AG04449 (cell line): Measurements from ENCODE around the gene CTNNA3.

Experiments
- CTCF ChIA-PET: fragments of 350-600 bp; formaldehyde crosslinking; extraction: SDS; loops from one replicate; lab custom pipeline; 2021; ENCODE audit warnings: antibody characterized with exemption; lab: Yijun Ruan, JAX
- POLR2A ChIA-PET: fragments of 400-600, 350-600 bp; formaldehyde crosslinking; extraction: SDS; loops from one replicate; lab custom pipeline; 2020; ENCODE audit warnings: antibody characterized with exemption, inconsistent platforms; lab: Yijun Ruan, JAX
- DNase-seq: peaks from one replicate; pipeline ENCODE4 v3.0.0-alpha.2; 2010; ENCODE audit warnings: low read depth, low spot score
- H3K4me3 ChIP-seq: 2 replicates; pipeline ENCODE4 v1.5.1; 2011; ENCODE audit warnings: low read depth, mild to moderate bottlenecking, control low read depth, low read length
- TF ChIP-seq, protein P1 (sequence below): IDR thresholded peaks from one replicate; pipeline ENCODE4 v1.5.1; 2011; ENCODE audit warnings: mild to moderate bottlenecking, moderate library complexity, low read length, control low read depth, inconsistent platforms; ENCODE audit not compliant: insufficient read depth; ENCODE audit errors: missing control alignments

CTNNA3 gene

DNA sequence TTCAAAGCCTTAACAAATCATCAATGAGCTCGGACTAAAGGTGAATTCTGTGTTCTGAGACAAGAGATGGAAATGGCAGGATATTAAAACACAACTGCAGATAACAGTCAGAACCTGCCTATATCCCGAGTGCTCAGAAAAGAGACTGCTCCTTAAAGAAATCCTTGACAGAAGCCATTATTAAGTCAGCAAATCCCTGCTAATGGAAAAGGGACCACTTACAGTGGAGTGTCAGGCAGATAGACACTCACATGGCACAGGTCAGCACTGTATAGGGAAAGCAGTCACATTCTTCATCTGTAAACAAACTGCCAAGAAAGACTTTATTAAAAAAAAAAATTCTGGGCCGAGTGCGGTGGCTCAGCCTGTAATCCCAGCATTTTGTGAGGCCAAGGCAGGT, 917.6 kb downstream of the CTNNA3 start:
- TF ChIP-seq, protein P1, sequence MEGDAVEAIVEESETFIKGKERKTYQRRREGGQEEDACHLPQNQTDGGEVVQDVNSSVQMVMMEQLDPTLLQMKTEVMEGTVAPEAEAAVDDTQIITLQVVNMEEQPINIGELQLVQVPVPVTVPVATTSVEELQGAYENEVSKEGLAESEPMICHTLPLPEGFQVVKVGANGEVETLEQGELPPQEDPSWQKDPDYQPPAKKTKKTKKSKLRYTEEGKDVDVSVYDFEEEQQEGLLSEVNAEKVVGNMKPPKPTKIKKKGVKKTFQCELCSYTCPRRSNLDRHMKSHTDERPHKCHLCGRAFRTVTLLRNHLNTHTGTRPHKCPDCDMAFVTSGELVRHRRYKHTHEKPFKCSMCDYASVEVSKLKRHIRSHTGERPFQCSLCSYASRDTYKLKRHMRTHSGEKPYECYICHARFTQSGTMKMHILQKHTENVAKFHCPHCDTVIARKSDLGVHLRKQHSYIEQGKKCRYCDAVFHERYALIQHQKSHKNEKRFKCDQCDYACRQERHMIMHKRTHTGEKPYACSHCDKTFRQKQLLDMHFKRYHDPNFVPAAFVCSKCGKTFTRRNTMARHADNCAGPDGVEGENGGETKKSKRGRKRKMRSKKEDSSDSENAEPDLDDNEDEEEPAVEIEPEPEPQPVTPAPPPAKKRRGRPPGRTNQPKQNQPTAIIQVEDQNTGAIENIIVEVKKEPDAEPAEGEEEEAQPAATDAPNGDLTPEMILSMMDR: no peak
- DNase-seq: no peak
- POLR2A ChIA-PET: interaction anchor here (0.6 kb wide), 1 partner anchor 142 kb away, joined by 3 read pairs; no protein-coding TSS in a partner anchor
- CTCF ChIA-PET: no interaction called here
- no peak overlapping the region for H3K4me3 ChIP-seq

DNA sequence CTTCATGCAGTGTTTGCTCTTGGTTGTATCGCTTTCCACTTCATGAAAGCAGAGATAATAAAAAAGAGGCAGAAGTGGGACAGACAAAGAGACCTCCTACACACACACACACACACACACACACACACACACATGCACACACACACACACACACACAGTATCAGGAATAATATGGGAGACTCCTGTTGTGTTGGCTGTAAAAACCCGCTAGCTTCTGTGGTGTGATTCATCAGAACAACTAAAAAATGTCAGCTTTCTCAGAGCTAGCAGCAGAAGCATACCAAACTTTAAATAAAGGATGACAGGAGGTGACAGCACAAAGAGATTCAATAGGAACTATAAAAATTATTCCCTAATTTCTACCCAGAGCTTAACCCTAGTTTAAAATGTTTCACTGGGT, 918.3 kb downstream of the CTNNA3 start:
- ChIA-PET POLR2A (interaction anchor here (0.6 kb wide), 1 partner anchor 142 kb away, joined by 3 read pairs; no protein-coding TSS in a partner anchor), CTCF (interaction anchor here (1.0 kb wide), 1 partner anchor 30 kb away, joined by 3 read pairs; no protein-coding TSS in a partner anchor)
- no peak overlapping the region for H3K4me3 ChIP-seq
- TF ChIP-seq, protein P1: no peak
- no peak for DNase-seq

DNA sequence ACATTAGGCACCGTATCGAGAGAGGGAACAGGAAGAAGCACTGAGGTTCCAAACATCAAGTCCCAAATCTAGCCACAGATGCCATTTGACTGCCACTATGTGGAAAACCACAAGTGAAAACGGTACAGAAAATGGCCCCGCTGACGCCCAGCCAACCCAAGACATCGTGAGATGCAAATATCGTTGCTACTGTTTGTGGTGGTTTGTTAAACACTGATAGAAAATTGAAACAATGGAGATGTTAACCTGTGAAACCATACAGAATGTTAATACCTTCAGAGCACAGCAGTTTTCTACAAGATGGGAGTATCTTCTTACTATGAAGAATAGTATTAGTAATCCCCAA, 922.5 kb downstream of the CTNNA3 start:
- ChIA-PET CTCF (no interaction called here), POLR2A (no interaction called here)
- no peak for DNase-seq
- no peak overlapping the region for H3K4me3 ChIP-seq
- TF ChIP-seq, protein P1: no peak

DNA sequence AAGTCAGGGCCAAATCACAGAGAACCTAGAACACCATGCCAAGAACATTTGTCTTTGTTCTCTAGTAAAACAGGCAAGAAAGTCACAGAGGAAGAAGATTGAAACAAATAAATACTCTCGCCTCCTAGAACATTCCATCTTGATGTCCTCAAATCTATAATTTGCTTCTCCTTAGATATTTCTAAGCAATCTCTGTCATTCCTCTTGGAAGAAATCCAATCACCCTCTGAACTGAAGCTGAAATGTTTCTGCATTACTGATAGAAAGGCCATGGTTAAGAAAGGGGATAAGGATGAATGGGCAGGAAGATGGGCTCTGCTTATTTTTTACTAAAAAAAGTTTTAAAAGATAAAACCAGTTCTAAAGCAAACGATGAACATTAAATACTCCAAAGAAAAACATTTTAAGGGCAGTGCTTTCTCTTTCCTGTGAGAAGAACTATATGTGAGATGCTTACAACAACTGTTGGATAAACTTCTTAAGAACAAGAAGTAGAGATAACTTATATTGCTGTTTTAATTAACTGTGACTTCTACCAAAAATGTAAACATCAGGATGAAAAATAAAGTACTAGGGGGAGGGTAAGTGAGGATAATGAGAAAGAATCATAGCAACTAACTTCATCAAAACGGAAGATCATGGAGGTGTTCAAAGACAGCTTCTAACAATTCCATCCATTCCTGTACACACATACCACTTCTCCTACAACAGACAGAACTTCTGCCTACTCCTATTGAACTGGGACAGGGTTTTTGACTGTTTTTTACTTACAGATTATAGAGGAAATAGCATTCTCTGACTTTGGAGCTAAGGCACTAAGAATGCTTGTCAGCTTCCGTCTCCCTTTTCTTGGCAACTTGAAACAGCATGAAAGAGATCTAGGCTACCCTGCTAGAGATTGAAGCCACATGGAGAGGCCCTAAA, 923.2 kb downstream of the CTNNA3 start:
- no peak overlapping the region for H3K4me3 ChIP-seq
- CTCF ChIA-PET: no interaction called here
- TF ChIP-seq, protein P1: no peak
- POLR2A ChIA-PET: no interaction called here
- DNase-seq: no peak

DNA sequence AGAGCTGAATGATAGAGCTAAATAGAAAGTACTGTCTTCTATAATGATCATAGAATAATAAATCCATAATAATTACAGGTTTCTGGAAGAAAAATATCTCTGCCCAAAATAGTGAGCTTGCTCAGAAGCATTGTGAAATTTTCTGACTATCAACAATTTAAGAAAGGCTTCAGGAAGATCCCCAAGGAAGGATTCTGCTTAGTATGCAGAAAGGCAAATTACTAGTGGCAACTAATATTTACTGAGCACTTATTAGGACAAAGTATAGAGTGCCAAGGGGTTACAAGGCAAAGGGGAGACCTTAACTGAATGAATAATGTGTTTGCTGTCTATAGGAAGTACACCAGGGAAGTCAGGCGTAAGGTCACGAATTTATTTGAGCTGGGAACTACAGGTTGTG, 928.3 kb downstream of the CTNNA3 start:
- ChIA-PET POLR2A (no interaction called here), CTCF (interaction anchor here (1.0 kb wide), 2 partner anchors 10 to 19 kb away, joined by 3 read pairs; no protein-coding TSS in a partner anchor)
- DNase-seq: no peak

DNA sequence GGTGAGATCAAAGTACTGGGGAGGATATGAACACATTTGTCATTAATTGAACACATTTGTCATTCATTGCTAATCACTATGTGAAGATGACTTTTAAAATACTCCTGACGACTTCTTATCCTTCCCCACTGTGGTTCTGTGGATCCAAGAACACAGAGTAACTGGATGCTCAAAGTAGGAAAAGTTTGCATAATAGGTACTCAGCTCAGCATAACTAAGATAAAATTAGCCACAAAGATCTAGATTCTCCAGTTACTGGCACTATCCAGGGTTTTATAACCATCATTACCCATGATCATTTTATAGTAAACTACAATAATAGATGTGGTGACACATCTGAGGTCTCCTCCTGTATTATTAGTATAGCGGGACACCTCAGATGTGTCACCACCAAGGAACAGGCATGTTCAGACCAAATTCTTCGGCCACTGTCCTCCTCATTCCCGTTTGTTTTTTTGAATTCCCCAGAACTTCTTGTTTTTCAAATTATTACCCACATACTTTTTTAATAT, 933.7 kb downstream of the CTNNA3 start:
- H3K4me3 ChIP-seq: no peak overlapping the region
- POLR2A ChIA-PET: no interaction called here
- DNase-seq: no peak
- CTCF ChIA-PET: no interaction called here
- TF ChIP-seq, protein P1: no peak

More for the DNA sequence above, 928.3 kb downstream of the CTNNA3 start:
- no peak overlapping the region for H3K4me3 ChIP-seq
- TF ChIP-seq, protein P1: no peak
